Caki2 (cell line): ENCODE measurements around the gene COMMD6. TPM values are rescaled to one million over a fixed set of nuclear protein-coding genes. Genes with fewer than 3 reads are reported as not detected.
A peak's percentile ranks its signal among the peaks of the same experiment; 100 is the strongest.

Experiments used
- DNase-seq: peaks from one replicate; pipeline ENCODE4 v3.0.0-alpha.2; 2015; ENCODE audit warnings: low read depth
- in situ Hi-C: cut with HindIII; loops from 2 replicates; pipeline ENCODE4 v1.10.0; 2016; ENCODE audit warnings: low sequenced_read_pairs, low pct_unique_long_range_greater_than_20kb, mixed read lengths
- total RNA-seq: library from RNA; depleted of rRNA; stranded (reverse); fragments of >200 nt; shearing (Covaris generic); gene quantifications from 2 replicates; pipeline ENCODE4 v1.2.3, GENCODE V29; 2014; ENCODE audit warnings: low replicate concordance

Gene COMMD6
- total RNA-seq, 1 experiment from 2014 or later: 107 TPM

GRCh38 chr13:75541961-75542360, 4.3 kb upstream of the COMMD6 start:
- no peak for DNase-seq
- in situ Hi-C loops: no loop called here

- in situ Hi-C loops: no loop called here
- no peak for DNase-seq
Measured at GRCh38 chr13:75541287-75541686, 3.6 kb upstream of the COMMD6 start.

- in situ Hi-C loops: no loop called here
- DNase-seq: no peak
Measured at GRCh38 chr13:75533861-75534260, 3.8 kb downstream of the COMMD6 start.

GRCh38 chr13:75530549-75530961, 7.1 kb downstream of the COMMD6 start:
- DNase-seq: no peak
- in situ Hi-C loops: no loop called here

- DNase-seq: no peak
- in situ Hi-C loops: no loop called here
Measured at GRCh38 chr13:75521956-75522355, 15.7 kb downstream of the COMMD6 start.

GRCh38 chr13:75518439-75519088, 19.1 kb downstream of the COMMD6 start:
- no peak for DNase-seq
- in situ Hi-C loops: no loop called here

- in situ Hi-C loops: no loop called here
- no peak for DNase-seq
Measured at GRCh38 chr13:75514080-75514995, 23.3 kb downstream of the COMMD6 start.

GRCh38 chr13:75513271-75513670, 24.4 kb downstream of the COMMD6 start:
- DNase-seq: no peak
- in situ Hi-C loops: no loop called here

GRCh38 chr13:75512253-75512652, 25.4 kb downstream of the COMMD6 start:
- no peak for DNase-seq
- in situ Hi-C loops: no loop called here

- DNase-seq: no peak
- in situ Hi-C loops: no loop called here
Measured at GRCh38 chr13:75511051-75511625, 26.5 kb downstream of the COMMD6 start.

GRCh38 chr13:75508002-75508548, 29.6 kb downstream of the COMMD6 start:
- no peak for DNase-seq
- in situ Hi-C loops: no loop called here

GRCh38 chr13:75507027-75508001, 30.3 kb downstream of the COMMD6 start:
- in situ Hi-C loops: no loop called here
- DNase-seq: no peak

GRCh38 chr13:75506018-75506417, 31.6 kb downstream of the COMMD6 start:
- DNase-seq: no peak
- in situ Hi-C loops: no loop called here

GRCh38 chr13:75505327-75505726, 32.3 kb downstream of the COMMD6 start:
- in situ Hi-C loops: no loop called here
- no peak for DNase-seq

GRCh38 chr13:75495938-75496337, 41.7 kb downstream of the COMMD6 start:
- in situ Hi-C loops: no loop called here
- DNase-seq: no peak

- in situ Hi-C loops: no loop called here
- peak; percentile 18 for DNase-seq
Measured at GRCh38 chr13:75494491-75494890, 43.1 kb downstream of the COMMD6 start.

- no peak for DNase-seq
- in situ Hi-C loops: no loop called here
Measured at GRCh38 chr13:75493156-75493555, 44.5 kb downstream of the COMMD6 start.

GRCh38 chr13:75492389-75492788, 45.3 kb downstream of the COMMD6 start:
- in situ Hi-C loops: no loop called here
- DNase-seq: no peak
